Measurements from ENCODE around the gene SNX4. TPM values are rescaled to one million over a fixed set of nuclear protein-coding genes. Genes with fewer than 3 reads are reported as not detected.

Gene SNX4
- total RNA-seq, 1 donor from 2014 or later: 38.4 TPM

- Mint-ChIP-seq H3K4me1 (ENCODE audit: low read depth) (peaks cover 11% of the 10 kb centered on the region), H3K27me3 (no peaks in the 10 kb centered on the region), H3K27ac (no peak overlapping the region), H3K36me3 (ENCODE audit: insufficient read depth) (peaks cover 18% of the 10 kb centered on the region), H3K9me3 (ENCODE audit: low read depth) (no peaks in the 10 kb centered on the region), H3K4me3 (ENCODE audit: low read depth) (no peak overlapping the region)
- DNase-seq (ENCODE audit: low spot score, unreplicated experiment): no peak
- no peak for TF ChIP-seq CTCF (IDR thresholded peaks at IDR 0.05; ENCODE audit: unreplicated experiment)
Measured at GRCh38 chr3:125515421-125515820, 4.6 kb downstream of the SNX4 start.

GRCh38 chr3:125513490-125514115 is 6.4 kb downstream of the SNX4 start:
- Mint-ChIP-seq H3K4me1 (ENCODE audit: low read depth) (peaks cover 2% of the 10 kb centered on the region), H3K27ac (no peak overlapping the region), H3K36me3 (ENCODE audit: insufficient read depth) (peaks cover 27% of the 10 kb centered on the region), H3K9me3 (ENCODE audit: low read depth) (no peaks in the 10 kb centered on the region), H3K27me3 (no peaks in the 10 kb centered on the region), H3K4me3 (ENCODE audit: low read depth) (no peak overlapping the region)
- DNase-seq (ENCODE audit: low spot score, unreplicated experiment): no peak
- TF ChIP-seq CTCF (IDR thresholded peaks at IDR 0.05; ENCODE audit: unreplicated experiment): no peak

- Mint-ChIP-seq H3K27ac (no peak overlapping the region), H3K27me3 (no peaks in the 10 kb centered on the region), H3K9me3 (ENCODE audit: low read depth) (no peaks in the 10 kb centered on the region), H3K4me3 (ENCODE audit: low read depth) (no peak overlapping the region), H3K36me3 (ENCODE audit: insufficient read depth) (peaks cover 31% of the 10 kb centered on the region), H3K4me1 (ENCODE audit: low read depth) (peaks cover 2% of the 10 kb centered on the region)
- TF ChIP-seq CTCF (IDR thresholded peaks at IDR 0.05; ENCODE audit: unreplicated experiment): no peak
- no peak for DNase-seq (ENCODE audit: low spot score, unreplicated experiment)
Measured at GRCh38 chr3:125512135-125512920, 7.7 kb downstream of the SNX4 start.

- H3K4me3 Mint-ChIP-seq (ENCODE audit: low read depth): no peak overlapping the region
- TF ChIP-seq CTCF (IDR thresholded peaks at IDR 0.05; ENCODE audit: unreplicated experiment): no peak
- no peak overlapping the region for H3K27ac Mint-ChIP-seq
- H3K4me1 Mint-ChIP-seq (ENCODE audit: low read depth): no peaks in the 10 kb centered on the region
- no peaks in the 10 kb centered on the region for H3K9me3 Mint-ChIP-seq (ENCODE audit: low read depth)
- no peak for DNase-seq (ENCODE audit: low spot score, unreplicated experiment)
- no peaks in the 10 kb centered on the region for H3K27me3 Mint-ChIP-seq
- H3K36me3 Mint-ChIP-seq (ENCODE audit: insufficient read depth): peaks cover 32% of the 10 kb centered on the region
Measured at GRCh38 chr3:125511420-125512118, 8.4 kb downstream of the SNX4 start.

GRCh38 chr3:125507128-125507527 is 12.9 kb downstream of the SNX4 start:
- H3K4me3 Mint-ChIP-seq (ENCODE audit: low read depth): no peak overlapping the region
- DNase-seq (ENCODE audit: low spot score, unreplicated experiment): no peak
- H3K4me1 Mint-ChIP-seq (ENCODE audit: low read depth): no peaks in the 10 kb centered on the region
- H3K27me3 Mint-ChIP-seq: no peaks in the 10 kb centered on the region
- no peak for TF ChIP-seq CTCF (IDR thresholded peaks at IDR 0.05; ENCODE audit: unreplicated experiment)
- peaks cover 30% of the 10 kb centered on the region for H3K36me3 Mint-ChIP-seq (ENCODE audit: insufficient read depth)
- H3K27ac Mint-ChIP-seq: no peak overlapping the region
- H3K9me3 Mint-ChIP-seq (ENCODE audit: low read depth): no peaks in the 10 kb centered on the region
